K562 (cell line): ENCODE measurements around the gene COL5A1. TPM values are rescaled to one million over a fixed set of nuclear protein-coding genes. Genes with fewer than 3 reads are reported as not detected.

Experiments used
- ATAC-seq: fragments of 200-7000 bp; cut with Tn5 transposase; 3 replicates; pipeline ENCODE4 v1.9.1; 2020; ENCODE audit warnings: moderate library complexity
- BruUV-seq: library from RNA; stranded (reverse); fragments of 400-500 nt; replicated peaks from 2 replicates; lab custom pipeline; 2021; lab: Mats Ljungman, UMichigan
- CTCF ChIA-PET: fragments of 300-600 bp; formaldehyde crosslinking; extraction: SDS; loops from one replicate; lab custom pipeline; 2021; ENCODE audit warnings: low intra/inter-chr PET ratio; lab: Yijun Ruan, JAX
- POLR2A ChIA-PET: fragments of 300-600, 350-650 bp; sonication (Branson Sonifier 250); formaldehyde crosslinking; extraction: SDS; loops from one replicate; lab custom pipeline; 2021; ENCODE audit warnings: antibody characterized with exemption, inconsistent platforms; lab: Yijun Ruan, JAX
- DNase-seq, 4 experiments: peaks; one replicate each; pipeline versions ENCODE4 v3.0.0 to v3.0.0-alpha.2; 2011 to 2018; ENCODE audit warnings: low spot score in 3 of 4, mixed read lengths in 3 of 4; ENCODE audit errors: extremely low read depth in 1 of 4
- FAIRE-seq: peaks from 2 replicates; lab custom pipeline; 2011; peaks lifted over from hg19 to GRCh38; lab: Jason Lieb, UNC
- H2AFZ ChIP-seq: 2 replicates; pipeline ENCODE4 v1.6.0; 2011; ENCODE audit warnings: low read depth, low read length, control low read depth, inconsistent platforms
- H3K27ac ChIP-seq: fragments of 200-600 bp; 3 replicates; pipeline ENCODE4 v1.8.0; 2011; ENCODE audit warnings: low read depth, mild to moderate bottlenecking, control low read depth, inconsistent platforms, low read length, moderate library complexity, mixed read lengths; ENCODE audit errors: extremely low read depth
- H3K27me3 ChIP-seq, 2 experiments: fragments of 300-600 bp in 1 of 2; 2 replicates in 1 of 2; 3 replicates in 1 of 2; pipeline versions ENCODE4 v1.6.0 to v1.8.0; 2011; ENCODE audit warnings: inconsistent platforms in 2 of 2, low read length in 2 of 2, mild to moderate bottlenecking in 1 of 2, mixed read lengths in 1 of 2, moderate library complexity in 1 of 2; ENCODE audit not compliant: control insufficient read depth in 2 of 2, insufficient read depth in 2 of 2
- H3K36me3 ChIP-seq: fragments of 300-600 bp; 3 replicates; pipeline ENCODE4 v1.8.0; 2011; ENCODE audit warnings: mild to moderate bottlenecking, low read length, inconsistent platforms; ENCODE audit not compliant: control insufficient read depth, insufficient read depth
- H3K4me1 ChIP-seq, 2 experiments: fragments of 200-600 bp in 1 of 2; replicated peaks in 1 of 2; 2 replicates in 1 of 2; 3 replicates in 1 of 2; pipeline versions ENCODE4 v1.5.1 to v1.8.0; 2011; ENCODE audit warnings: inconsistent platforms in 2 of 2, low read length in 2 of 2, mild to moderate bottlenecking in 1 of 2, mixed read lengths in 1 of 2, moderate library complexity in 1 of 2; ENCODE audit not compliant: control insufficient read depth in 2 of 2, insufficient read depth in 2 of 2
- H3K4me2 ChIP-seq: 2 replicates; pipeline ENCODE4 v1.6.1; 2011; ENCODE audit warnings: low read length, control low read depth, inconsistent platforms, mixed read lengths; ENCODE audit not compliant: insufficient read depth
- H3K4me3 ChIP-seq: fragments of 200-600 bp; sonication (generic), shearing (Covaris generic); 2 replicates; pipeline ENCODE4 v1.5.1; 2016; ENCODE audit warnings: control low read depth, inconsistent platforms
- H3K79me2 ChIP-seq: fragments of 200-600 bp; 3 replicates; pipeline ENCODE4 v1.8.0; 2011; ENCODE audit warnings: low read length, inconsistent platforms; ENCODE audit not compliant: control insufficient read depth, insufficient read depth
- H3K9ac ChIP-seq, 2 experiments: 2 replicates each; pipeline versions ENCODE4 v1.6.0 to v1.6.1; 2011; ENCODE audit warnings: low read depth in 2 of 2, low read length in 2 of 2, control low read depth in 1 of 2, inconsistent platforms in 1 of 2, mild to moderate bottlenecking in 1 of 2, mixed read lengths in 1 of 2; ENCODE audit not compliant: insufficient read depth in 1 of 2
- H3K9me1 ChIP-seq: one replicate; pipeline ENCODE4 v1.6.0; 2011; ENCODE audit warnings: inconsistent platforms, mild to moderate bottlenecking, low read length, moderate library complexity; ENCODE audit not compliant: control insufficient read depth, insufficient read depth
- H3K9me3 ChIP-seq: replicated peaks from 2 replicates; pipeline ENCODE4 v1.5.1; 2011; ENCODE audit warnings: low read depth, low read length, inconsistent platforms; ENCODE audit not compliant: control insufficient read depth, insufficient read depth
- H4K20me1 ChIP-seq: replicated peaks from 2 replicates; pipeline ENCODE4 v1.6.1; 2011; ENCODE audit warnings: low read length, inconsistent platforms, mixed read lengths; ENCODE audit not compliant: control insufficient read depth, insufficient read depth
- CBX1 ChIP-seq: sonication (generic); IDR thresholded peaks from 2 replicates; pipeline ENCODE4 v1.6.1; 2016; ENCODE audit warnings: antibody characterized with exemption, low read depth, mild to moderate bottlenecking
- CBX3 ChIP-seq, 2 experiments: IDR thresholded peaks; 1 replicate in 1 of 2; 2 replicates in 1 of 2; pipeline ENCODE4 v1.6.1; 2012; ENCODE audit warnings: inconsistent platforms in 2 of 2, low read length in 2 of 2, borderline replicate concordance in 1 of 2, control low read depth in 1 of 2
- CBX5 ChIP-seq: IDR thresholded peaks from 2 replicates; pipeline ENCODE4 v1.6.1; 2014; ENCODE audit warnings: low read depth, borderline replicate concordance
- CTCF ChIP-seq, 3 experiments: IDR thresholded peaks in 2 of 3; conservative IDR thresholded peaks in 1 of 3; 2 replicates each; pipeline ENCODE4 v1.5.1; 2011 to 2012; ENCODE audit warnings: low read length in 3 of 3, mild to moderate bottlenecking in 3 of 3, control low read depth in 2 of 3, improper control_type of control experiment in 1 of 3, inconsistent platforms in 1 of 3, low read depth in 1 of 3, mixed read lengths in 1 of 3, moderate library complexity in 1 of 3; ENCODE audit not compliant: insufficient read depth in 2 of 3
- JUNB ChIP-seq: fragments of 450-650 bp; formaldehyde crosslinking; conservative IDR thresholded peaks from 2 replicates; pipeline ENCODE4 v1.4.0; 2020; ENCODE audit warnings: mild to moderate bottlenecking
- RUNX1 ChIP-seq: sonication (generic); IDR thresholded peaks from 2 replicates; pipeline ENCODE4 v1.6.1; 2016; ENCODE audit warnings: antibody characterized with exemption, low read depth
- THAP12 ChIP-seq: fragments of 250-450 bp; sonication (Bioruptor Pico); IDR thresholded peaks from 2 replicates; pipeline ENCODE4 v1.9.0; 2021; ENCODE audit warnings: mild to moderate bottlenecking, inconsistent platforms
- TRIM28 ChIP-seq: fragments of 450-650 bp; IDR thresholded peaks from 2 replicates; pipeline ENCODE4 v1.6.1; 2017
- ZNF592 ChIP-seq: fragments of 450-650 bp; IDR thresholded peaks from 2 replicates; pipeline ENCODE4 v1.6.1; 2017; ENCODE audit warnings: antibody characterized with exemption, mild to moderate bottlenecking
- ZNF764 ChIP-seq: fragments of 250-450 bp; sonication (Bioruptor Pico); IDR thresholded peaks from 2 replicates; pipeline ENCODE4 v1.4.0; 2020; ENCODE audit warnings: low read depth, mild to moderate bottlenecking, moderate library complexity
- WGBS: fragments of 100-300 bp; shearing (Covaris generic); methylation state at CpG from one replicate; pipeline ENCODE4 v1.1.6; 2016; ENCODE audit warnings: low coverage, mixed read lengths; ENCODE audit not compliant: insufficient coverage; ENCODE audit errors: missing lambda C conversion rate; 5-methylcytosine and 5-hydroxymethylcytosine counted together
- in situ Hi-C: fragments of 300-500 bp; cut with MboI; formaldehyde crosslinking; loops from 4 replicates; pipeline ENCODE4 v1.15.0; 2018; ENCODE audit warnings: inconsistent platforms, mixed read lengths
- intact Hi-C: fragments of 100-400 bp; cut with micrococcal nuclease; formaldehyde crosslinking; loops from 2 replicates; pipeline ENCODE4 v1.14.2; 2022
- polyA plus RNA-seq, 8 experiments: library from polyadenylated mRNA; depleted of rRNA in 4 of 8; stranded (reverse) in 5 of 8; unstranded in 3 of 8; fragments of >200 nt; fragmentation: Nextera tagmentation in 2 of 8; fragmentation: Illumina TruSeq in 1 of 8; extraction: Ambion mirVana in 2 of 8; extraction: Trizol in 1 of 8; gene quantifications; 2 replicates each; pipeline versions ENCODE4 v1.2.1 to v1.2.3, GENCODE V29; 2011 to 2014; ENCODE audit warnings: inconsistent platforms in 1 of 8, missing spikeins in 1 of 8
- total RNA-seq, 7 experiments: library from RNA; depleted of rRNA in 6 of 7; stranded (reverse); fragments of >200 nt in 6 of 7; fragmentation: Illumina TruSeq in 2 of 7; extraction: Trizol in 2 of 7; gene quantifications; 2 replicates each; pipeline versions ENCODE4 v1.2.1 to v1.2.3, GENCODE V29; 2011 to 2021; ENCODE audit warnings: low replicate concordance in 1 of 7

COL5A1 gene
- total and polyA plus RNA-seq, 9 of the 15 experiments (the other 6 are each of a cell fraction or from before 2014, with no cell fraction given), result under 0.01 to 0.13 (median 0.04) TPM; not detected in 6

GRCh38 chr9:134660407-134660806 lies 18.8 kb downstream of the COL5A1 start:
- Histone ChIP-seq H4K20me1 (no peaks in the 10 kb centered on the region), H3K27me3 (no peaks in the 10 kb centered on the region; a peak in 1 of 5 replicates), H3K9me3 (peaks cover 1% of the 10 kb centered on the region; the same call in 1 of the 2 replicates), H3K27ac (no peak overlapping the region), H3K79me2 (no peaks in the 10 kb centered on the region), H3K9me1 (no peaks in the 10 kb centered on the region), H2AFZ (no peak overlapping the region), H3K36me3 (no peaks in the 10 kb centered on the region), H3K4me1 (no peaks in the 10 kb centered on the region), H3K4me2 (no peak overlapping the region), H3K4me3 (no peak overlapping the region), H3K9ac (no peak overlapping the region)
- no TSS peak for BruUV-seq
- DNase-seq (peak in 3 of 4 experiments; percentile 24 to 70 (median 65)), ATAC-seq (no peak), FAIRE-seq (no peak)
- POLR2A ChIA-PET, result interaction anchor here (0.6 kb wide), 1 partner anchor 961 kb away, joined by 3 read pairs; no protein-coding TSS in a partner anchor
- intact Hi-C loops, result no loop called here
- TF ChIP-seq THAP12 (no peak), CBX5 (peak; percentile 74), TRIM28 (0 out of 2 replicates have a peak, but pooled peaks have one; percentile 50), JUNB (CRISPR knock-in tag) (no peak), RUNX1 (no peak), CTCF (IDR thresholded peaks at IDR 0.05 in 2 of 3, conservative IDR thresholded peaks at IDR 0.05 in 1 of 3; ENCODE audit: insufficient read depth in 2 of 3, low read depth in 1 of 3, low read length in 3 of 3) (peak; percentile 30 to 62 (median 37); a peak in 4 of 6 replicates), CBX1 (peak; percentile 63; the same call in 1 of the 2 replicates), ZNF592 (no peak), ZNF764 (peak; percentile 99), CBX3 (IDR thresholded peaks at IDR 0.05; ENCODE audit: borderline replicate concordance in 1 of 2, low read length in 2 of 2) (peak in 1 of 2 experiments; percentile 76; a peak in 2 of 3 replicates)
- CTCF ChIA-PET, result no interaction called here
- in situ Hi-C loops, result no loop called here
- 5% methylated on average over 1 of the region's 1 CpG for WGBS
